GM23248 (cell line): ENCODE data around the gene FAM193A. TPM values are rescaled to one million over a fixed set of nuclear protein-coding genes. Genes with fewer than 3 reads are reported as not detected.

Experiments
- DNase-seq: peaks from one replicate; pipeline ENCODE4 v3.0.0-alpha.2; 2015
- H2AFZ ChIP-seq: fragments of 200-600 bp; sonication (generic); 2 replicates; pipeline ENCODE4 v1.6.1; 2016; ENCODE audit warnings: antibody characterized with exemption
- H3F3A ChIP-seq: fragments of 200-600 bp; sonication (generic); 2 replicates; pipeline ENCODE4 v1.6.1; 2016; ENCODE audit warnings: mild to moderate bottlenecking, antibody characterized with exemption, mixed run types; ENCODE audit not compliant: insufficient read depth
- H3K27ac ChIP-seq: fragments of 200-600 bp; sonication (generic); 2 replicates; pipeline ENCODE4 v1.5.1; 2016; ENCODE audit warnings: mild to moderate bottlenecking
- H3K27me3 ChIP-seq: fragments of 200-600 bp; sonication (generic); replicated peaks from 2 replicates; pipeline ENCODE4 v1.6.1; 2016; ENCODE audit warnings: mild to moderate bottlenecking; ENCODE audit not compliant: insufficient read depth
- H3K36me3 ChIP-seq: fragments of 200-600 bp; sonication (generic); 2 replicates; pipeline ENCODE4 v1.6.1; 2016; ENCODE audit warnings: low read depth, mild to moderate bottlenecking
- H3K4me1 ChIP-seq: fragments of 200-600 bp; sonication (generic); 2 replicates; pipeline ENCODE4 v1.6.1; 2016; ENCODE audit warnings: mild to moderate bottlenecking; ENCODE audit not compliant: insufficient read depth
- H3K4me2 ChIP-seq: fragments of 200-600 bp; sonication (generic); one replicate; pipeline ENCODE4 v1.6.1; 2016; ENCODE audit warnings: mild to moderate bottlenecking; ENCODE audit not compliant: unreplicated experiment
- H3K4me3 ChIP-seq: fragments of 200-600 bp; sonication (generic); 2 replicates; pipeline ENCODE4 v1.5.1; 2016; ENCODE audit warnings: mild to moderate bottlenecking
- H3K79me2 ChIP-seq: fragments of 200-600 bp; sonication (generic); 2 replicates; pipeline ENCODE4 v1.6.1; 2016; ENCODE audit warnings: mild to moderate bottlenecking; ENCODE audit not compliant: insufficient read depth
- H3K9ac ChIP-seq: fragments of 200-600 bp; sonication (generic); 2 replicates; pipeline ENCODE4 v1.6.1; 2016; ENCODE audit warnings: mild to moderate bottlenecking
- H3K9me2 ChIP-seq: fragments of 200-600 bp; sonication (generic); 2 replicates; pipeline ENCODE4 v1.6.1; 2016; ENCODE audit warnings: mixed run types, mild to moderate bottlenecking, moderate library complexity; ENCODE audit not compliant: insufficient read depth
- H3K9me3 ChIP-seq: fragments of 200-600 bp; sonication (generic); one replicate; pipeline ENCODE4 v1.6.1; 2017; ENCODE audit warnings: low read depth
- H4K20me1 ChIP-seq: fragments of 200-600 bp; sonication (generic); 2 replicates; pipeline ENCODE4 v1.6.0; 2016; ENCODE audit not compliant: insufficient read depth
- EZH2 ChIP-seq: fragments of 200-600 bp; sonication (generic); IDR thresholded peaks from 2 replicates; pipeline ENCODE4 v1.6.1; 2018; ENCODE audit warnings: antibody characterized with exemption, mild to moderate bottlenecking; ENCODE audit not compliant: insufficient read depth, poor library complexity, severe bottlenecking
- EZH2phosphoT487 ChIP-seq: fragments of 200-600 bp; sonication (generic); IDR thresholded peaks from 2 replicates; pipeline ENCODE4 v1.6.1; 2018; ENCODE audit warnings: antibody characterized with exemption, moderate library complexity, mild to moderate bottlenecking, low read depth; ENCODE audit not compliant: insufficient read depth
- WGBS, 2 experiments: methylation state at CpG; one replicate each; pipeline ENCODE4 v1.1.6; 2015 to 2017; ENCODE audit warnings: low lambda C conversion rate in 2 of 2, low coverage in 1 of 2; ENCODE audit errors: missing lambda C conversion rate in 2 of 2; 5-methylcytosine and 5-hydroxymethylcytosine counted together
- in situ Hi-C: fragments of 300-500 bp; cut with MboI; formaldehyde crosslinking; loops from 2 replicates; pipeline ENCODE4 v1.15.0; 2020
- polyA plus RNA-seq: library from polyadenylated mRNA; unstranded; fragments of >200 nt; fragmentation: Nextera tagmentation; extraction: Ambion mirVana; gene quantifications from 2 replicates; pipeline ENCODE4 v1.2.1, GENCODE V29; 2016
- total RNA-seq: library from RNA; depleted of rRNA; stranded (reverse); fragments of >200 nt; shearing (Covaris generic); gene quantifications from 2 replicates; pipeline ENCODE4 v1.2.3, GENCODE V29; 2014

FAM193A gene
- total and polyA plus RNA-seq, 2 experiments from 2014 or later: 5.0 to 19.0 TPM

- Histone ChIP-seq H3K9me2 (no peaks in the 10 kb centered on the region), H3K27ac (peak overlapping the region; percentile 76), H3K9ac (peak overlapping the region; percentile 44), H3K4me2 (peak overlapping the region; percentile 36), H3K4me1 (peaks cover 15% of the 10 kb centered on the region; the same call in 1 of the 2 replicates), H3K4me3 (no peak overlapping the region), H3K9me3 (no peaks in the 10 kb centered on the region), H2AFZ (no peak overlapping the region), H4K20me1 (no peaks in the 10 kb centered on the region), H3K27me3 (no peaks in the 10 kb centered on the region), H3K79me2 (peaks cover 47% of the 10 kb centered on the region), H3K36me3 (0 out of 2 replicates have a peak, but pooled peaks cover 3% of the 10 kb centered on the region), H3F3A (peaks cover 13% of the 10 kb centered on the region)
- in situ Hi-C loops: no loop called here
- no peak for TF ChIP-seq EZH2
- DNase-seq: no peak
- WGBS, 2 experiments: 88 to 97% methylated on average over 5 of the region's 5 CpGs
Measured at GRCh38 chr4:2713337-2713736, 176.9 kb downstream of the FAM193A start.

DNA sequence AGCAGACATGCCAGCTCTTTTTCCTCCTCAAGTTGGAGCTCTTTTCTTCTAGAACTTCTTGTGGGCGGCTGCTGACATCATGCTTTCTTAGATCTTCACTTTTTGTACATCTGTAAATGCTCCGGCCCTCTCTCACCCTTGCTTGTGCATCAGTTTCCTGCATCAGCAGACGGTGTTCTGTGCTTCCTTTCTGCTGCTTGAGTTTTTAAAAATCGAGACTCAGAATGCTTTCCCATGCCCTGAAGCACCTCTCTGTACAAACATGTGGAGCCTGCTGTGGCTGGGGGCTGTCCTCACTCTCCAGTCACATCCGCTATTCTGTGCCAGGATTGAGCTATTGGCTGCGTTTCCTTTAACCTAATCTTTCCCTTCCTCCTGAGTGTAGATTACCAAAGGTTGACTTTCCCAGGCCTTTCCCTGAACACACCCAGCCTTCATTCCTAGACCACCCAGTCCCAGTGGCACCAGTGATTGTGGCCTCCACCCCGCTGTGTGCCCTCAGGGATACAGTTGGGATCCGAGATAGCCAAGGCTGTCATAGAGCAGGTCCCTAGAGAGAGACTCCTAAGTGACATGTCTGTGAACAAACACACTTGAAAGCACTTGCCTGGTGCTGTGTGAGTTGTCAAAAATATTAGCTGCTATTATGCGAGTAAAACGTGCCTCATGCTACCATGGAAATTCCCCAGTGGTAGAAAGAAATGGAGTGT, 177.8 kb downstream of the FAM193A start:
- TF ChIP-seq EZH2 (no peak), EZH2phosphoT487 (no peak)
- Histone ChIP-seq H3K4me2 (peak overlapping the region; percentile 36), H3K4me1 (peaks cover 15% of the 10 kb centered on the region; the same call in 1 of the 2 replicates), H3F3A (peaks cover 13% of the 10 kb centered on the region), H4K20me1 (no peaks in the 10 kb centered on the region), H3K36me3 (0 out of 2 replicates have a peak, but pooled peaks cover 9% of the 10 kb centered on the region), H3K27me3 (no peaks in the 10 kb centered on the region), H3K27ac (peak overlapping the region; percentile 76), H3K79me2 (peaks cover 42% of the 10 kb centered on the region), H3K9me2 (no peaks in the 10 kb centered on the region), H3K9me3 (no peaks in the 10 kb centered on the region), H3K9ac (peak overlapping the region; percentile 44), H3K4me3 (no peak overlapping the region), H2AFZ (no peak overlapping the region)
- peak; percentile 84 for DNase-seq
- WGBS, 2 experiments: 30 to 33% methylated on average over 10 of the region's 10 CpGs
- in situ Hi-C loops: no loop called here

- Histone ChIP-seq H3K9me3 (no peaks in the 10 kb centered on the region), H3K9me2 (no peaks in the 10 kb centered on the region), H3K27me3 (no peaks in the 10 kb centered on the region), H3K36me3 (peaks cover 12% of the 10 kb centered on the region), H2AFZ (no peak overlapping the region), H3K4me1 (peaks cover 15% of the 10 kb centered on the region; the same call in 1 of the 2 replicates), H4K20me1 (no peaks in the 10 kb centered on the region), H3K79me2 (peaks cover 35% of the 10 kb centered on the region), H3K27ac (peak overlapping the region; percentile 76), H3K4me3 (no peak overlapping the region), H3K9ac (peak overlapping the region; percentile 44; the same call in 1 of the 2 replicates), H3F3A (peaks cover 13% of the 10 kb centered on the region), H3K4me2 (no peak overlapping the region)
- 68 to 85% methylated on average over 4 of the region's 4 CpGs for WGBS, 2 experiments
- DNase-seq: no peak
- TF ChIP-seq EZH2phosphoT487 (no peak), EZH2 (no peak)
- in situ Hi-C loops: no loop called here
Measured at GRCh38 chr4:2714918-2715317, 178.5 kb downstream of the FAM193A start.

- 81 to 83% methylated on average over 5 of the region's 5 CpGs for WGBS, 2 experiments
- no peaks in the 10 kb centered on the region for H3K9me2 ChIP-seq
- in situ Hi-C loops: no loop called here
- H3K4me1 ChIP-seq: peaks cover 15% of the 10 kb centered on the region; the same call in 1 of the 2 replicates
- DNase-seq: no peak
- peaks cover 13% of the 10 kb centered on the region for H3F3A ChIP-seq
- no peak overlapping the region for H2AFZ ChIP-seq
- H3K27ac ChIP-seq: no peak overlapping the region
- peaks cover 32% of the 10 kb centered on the region for H3K79me2 ChIP-seq
- TF ChIP-seq EZH2phosphoT487 (no peak), EZH2 (no peak)
- no peaks in the 10 kb centered on the region for H4K20me1 ChIP-seq
- H3K4me3 ChIP-seq: no peak overlapping the region
- H3K27me3 ChIP-seq: no peaks in the 10 kb centered on the region
- no peak overlapping the region for H3K9ac ChIP-seq
- no peaks in the 10 kb centered on the region for H3K9me3 ChIP-seq
- H3K4me2 ChIP-seq: no peak overlapping the region
- H3K36me3 ChIP-seq: peaks cover 17% of the 10 kb centered on the region
Measured at GRCh38 chr4:2715426-2715825, 179.0 kb downstream of the FAM193A start.
